Neural progenitor cell (in vitro differentiated cells): ENCODE data around the gene ZNF232. TPM values are rescaled to one million over a fixed set of nuclear protein-coding genes. Genes with fewer than 3 reads are reported as not detected.

Experiments used
- DNase-seq: peaks from one replicate; pipeline ENCODE4 v3.0.0-alpha.2; 2016; ENCODE audit warnings: low spot score
- H2AFZ ChIP-seq: fragments of 200-600 bp; sonication (generic); replicated peaks from 2 replicates; pipeline ENCODE4 v1.6.1; 2016; ENCODE audit warnings: antibody characterized with exemption
- H3F3A ChIP-seq: fragments of 200-600 bp; sonication (generic); 2 replicates; pipeline ENCODE4 v1.6.1; 2016; ENCODE audit warnings: antibody characterized with exemption, low read depth
- H3K27ac ChIP-seq: fragments of 200-600 bp; sonication (generic); 2 replicates; pipeline ENCODE4 v1.5.1; 2016; ENCODE audit warnings: mild to moderate bottlenecking
- H3K27me3 ChIP-seq: fragments of 200-600 bp; sonication (generic); 2 replicates; pipeline ENCODE4 v1.6.1; 2016; ENCODE audit warnings: mild to moderate bottlenecking, moderate library complexity
- H3K36me3 ChIP-seq: fragments of 200-600 bp; sonication (generic); 2 replicates; pipeline ENCODE4 v1.5.1; 2016
- H3K4me1 ChIP-seq: fragments of 200-600 bp; sonication (generic); 2 replicates; pipeline ENCODE4 v1.6.1; 2016; ENCODE audit warnings: mixed run types
- H3K4me2 ChIP-seq: fragments of 200-600 bp; sonication (generic); 2 replicates; pipeline ENCODE4 v1.6.1; 2016
- H3K4me3 ChIP-seq: fragments of 200-600 bp; sonication (generic); 2 replicates; pipeline ENCODE4 v1.5.1; 2016
- H3K79me2 ChIP-seq: fragments of 200-600 bp; sonication (generic); 2 replicates; pipeline ENCODE4 v1.6.1; 2016; ENCODE audit warnings: low read depth
- H3K9ac ChIP-seq: fragments of 200-600 bp; sonication (generic); 2 replicates; pipeline ENCODE4 v1.6.1; 2016
- H3K9me3 ChIP-seq: fragments of 200-600 bp; sonication (generic); 2 replicates; pipeline ENCODE4 v1.5.1; 2016; ENCODE audit warnings: low read depth
- H4K20me1 ChIP-seq: fragments of 200-600 bp; sonication (generic); 2 replicates; pipeline ENCODE4 v1.6.1; 2016; ENCODE audit warnings: low read depth
- H3K27ac Mint-ChIP-seq: 3 replicates; pipeline ENCODE4 v1.8.0; 2021; ENCODE audit warnings: mixed read lengths
- H3K27me3 Mint-ChIP-seq: 2 replicates; pipeline ENCODE4 v1.8.0; 2022; ENCODE audit warnings: low read depth, mild to moderate bottlenecking, inconsistent platforms, moderate library complexity, mixed read lengths; ENCODE audit not compliant: insufficient read depth
- H3K36me3 Mint-ChIP-seq: 3 replicates; pipeline ENCODE4 v1.8.0; 2021; ENCODE audit warnings: mixed read lengths
- H3K4me1 Mint-ChIP-seq: 3 replicates; pipeline ENCODE4 v1.8.0; 2021; ENCODE audit warnings: mixed read lengths
- H3K4me3 Mint-ChIP-seq: 3 replicates; pipeline ENCODE4 v1.8.0; 2021; ENCODE audit warnings: mild to moderate bottlenecking, moderate library complexity, mixed read lengths
- H3K9me3 Mint-ChIP-seq: 3 replicates; pipeline ENCODE4 v1.8.0; 2020; ENCODE audit warnings: mixed read lengths
- CTCF ChIP-seq: fragments of 200-600 bp; sonication (generic); IDR thresholded peaks from 2 replicates; pipeline ENCODE4 v1.5.1; 2017; ENCODE audit warnings: antibody characterized with exemption, mild to moderate bottlenecking
- EZH2 ChIP-seq: fragments of 200-600 bp; sonication (generic); IDR thresholded peaks from 2 replicates; pipeline ENCODE4 v1.6.1; 2017; ENCODE audit warnings: antibody characterized with exemption, mild to moderate bottlenecking, moderate library complexity
- EZH2phosphoT487 ChIP-seq: fragments of 200-600 bp; sonication (generic); IDR thresholded peaks from 2 replicates; pipeline ENCODE4 v1.6.1; 2017; ENCODE audit warnings: antibody characterized with exemption
- total RNA-seq: library from RNA; depleted of rRNA; stranded (reverse); fragments of >200 nt; gene quantifications from 2 replicates; pipeline ENCODE4 v1.2.3, GENCODE V29; 2015; ENCODE audit warnings: low replicate concordance

ZNF232 gene
- total RNA-seq, 1 donor from 2014 or later: 29.4 TPM

DNA sequence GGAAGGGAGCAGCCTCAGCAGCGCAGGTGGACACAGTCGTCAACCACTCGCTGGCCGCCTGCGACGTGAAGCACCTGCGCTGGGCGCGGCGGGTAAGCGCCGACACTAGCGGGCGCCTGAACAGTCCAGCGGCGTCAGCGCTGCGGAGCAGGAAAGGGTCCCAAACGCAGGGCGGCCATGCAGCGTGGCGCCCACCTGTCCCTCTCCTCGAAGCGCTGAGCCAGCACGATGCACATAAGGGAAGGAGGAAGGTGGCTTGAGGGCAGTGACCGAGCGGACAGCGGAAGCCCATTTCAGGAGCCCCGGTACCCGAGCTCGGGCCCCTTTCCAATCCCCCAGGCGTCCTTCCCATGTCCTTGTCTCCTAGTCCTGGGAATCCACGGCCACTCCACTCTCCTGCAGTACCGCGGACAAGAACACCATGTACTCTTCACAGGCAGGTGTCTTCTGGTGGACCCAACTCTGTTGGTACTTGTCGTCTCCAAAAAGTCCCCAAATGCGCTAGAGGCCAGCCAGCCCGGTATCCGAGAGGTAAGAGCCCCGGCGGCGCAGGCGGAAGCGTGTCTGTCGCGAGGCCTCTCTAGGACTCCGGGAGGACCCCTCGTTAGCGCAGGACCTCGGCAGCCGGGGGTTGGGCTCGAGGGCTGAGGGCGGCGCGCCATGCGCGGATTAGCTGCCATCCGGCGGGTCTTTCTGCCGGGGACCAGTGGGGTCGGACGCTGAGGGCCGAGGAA, 14.4 kb downstream of the ZNF232 start:
- peaks cover 16% of the 10 kb centered on the region for H3K27me3 Mint-ChIP-seq
- peaks cover 17% of the 10 kb centered on the region for H3K9me3 ChIP-seq

GRCh38 chr17:5096731-5097100, 15.0 kb downstream of the ZNF232 start:
- Histone ChIP-seq H3K79me2 (no peaks in the 10 kb centered on the region), H3K36me3 (no peaks in the 10 kb centered on the region), H3K4me1 (no peaks in the 10 kb centered on the region), H3K4me2 (peak overlapping the region; percentile 75), H3K9me3 (peaks cover 17% of the 10 kb centered on the region), H2AFZ (peak overlapping the region; percentile 98), H3K4me3 (peak overlapping the region; percentile 58), H4K20me1 (no peaks in the 10 kb centered on the region), H3K27ac (no peak overlapping the region), H3F3A (peaks cover 16% of the 10 kb centered on the region), H3K9ac (no peak overlapping the region), H3K27me3 (peaks cover 21% of the 10 kb centered on the region)
- no peak for DNase-seq
- H3K27me3 Mint-ChIP-seq: peaks cover 16% of the 10 kb centered on the region
- H3K36me3 Mint-ChIP-seq: peaks cover 5% of the 10 kb centered on the region
- TF ChIP-seq CTCF (no peak), EZH2phosphoT487 (no peak), EZH2 (no peak)
- H3K9me3 Mint-ChIP-seq: peaks cover 69% of the 10 kb centered on the region
- no peak overlapping the region for H3K27ac Mint-ChIP-seq
- no peaks in the 10 kb centered on the region for H3K4me1 Mint-ChIP-seq
- H3K4me3 Mint-ChIP-seq: peak overlapping the region; percentile 81

More for the DNA sequence above, 14.4 kb downstream of the ZNF232 start:
- no peaks in the 10 kb centered on the region for H3K79me2 ChIP-seq
- Mint-ChIP-seq H3K4me1 (no peaks in the 10 kb centered on the region), H3K27ac (no peak overlapping the region), H3K9me3 (peaks cover 65% of the 10 kb centered on the region), H3K4me3 (peak overlapping the region; percentile 81), H3K36me3 (peaks cover 5% of the 10 kb centered on the region)
- no peak overlapping the region for H3K9ac ChIP-seq
- H3K4me1 ChIP-seq: no peaks in the 10 kb centered on the region
- peak overlapping the region; percentile 75 for H3K4me2 ChIP-seq
- peaks cover 21% of the 10 kb centered on the region for H3K27me3 ChIP-seq
- no peak overlapping the region for H3K27ac ChIP-seq
- H3F3A ChIP-seq: peaks cover 16% of the 10 kb centered on the region
- H2AFZ ChIP-seq: peak overlapping the region; percentile 98
- no peaks in the 10 kb centered on the region for H4K20me1 ChIP-seq
- H3K36me3 ChIP-seq: no peaks in the 10 kb centered on the region
- TF ChIP-seq EZH2: no peak
- no peak for TF ChIP-seq CTCF
- no peak for TF ChIP-seq EZH2phosphoT487
- peak; percentile 92 for DNase-seq
- peak overlapping the region; percentile 58 for H3K4me3 ChIP-seq

DNA sequence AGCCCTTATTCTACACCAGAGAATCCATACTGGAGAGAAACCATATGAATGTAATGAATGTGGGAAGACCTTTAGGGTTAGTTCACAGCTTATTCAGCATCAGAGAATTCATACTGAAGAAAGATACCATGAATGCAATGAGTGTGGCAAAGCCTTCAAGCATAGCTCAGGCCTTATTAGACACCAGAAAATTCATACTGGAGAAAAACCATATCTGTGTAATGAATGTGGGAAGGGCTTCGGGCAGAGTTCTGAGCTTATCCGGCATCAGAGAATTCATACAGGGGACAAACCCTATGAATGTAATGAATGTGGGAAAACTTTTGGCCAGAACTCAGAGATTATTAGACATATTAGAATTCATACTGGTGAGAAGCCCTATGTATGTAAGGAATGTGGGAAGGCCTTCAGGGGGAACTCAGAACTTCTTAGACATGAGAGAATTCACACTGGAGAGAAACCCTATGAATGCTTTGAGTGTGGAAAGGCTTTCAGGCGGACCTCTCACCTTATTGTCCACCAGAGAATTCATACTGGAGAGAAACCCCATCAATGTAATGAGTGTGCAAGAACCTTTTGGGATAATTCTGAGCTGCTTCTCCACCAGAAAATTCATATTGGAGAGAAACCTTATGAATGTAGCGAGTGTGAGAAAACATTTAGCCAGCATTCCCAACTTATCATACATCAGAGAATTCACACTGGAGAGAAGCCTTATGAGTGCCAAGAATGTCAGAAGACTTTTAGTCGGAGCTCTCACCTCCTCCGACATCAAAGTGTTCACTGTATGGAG, 19.3 kb downstream of the ZNF232 start:
- Mint-ChIP-seq H3K4me1 (no peaks in the 10 kb centered on the region), H3K27me3 (peaks cover 5% of the 10 kb centered on the region), H3K27ac (no peak overlapping the region), H3K9me3 (peaks cover 68% of the 10 kb centered on the region), H3K36me3 (peaks cover under 1% of the 10 kb centered on the region), H3K4me3 (no peak overlapping the region)
- Histone ChIP-seq H3K27me3 (peaks cover 16% of the 10 kb centered on the region), H3K79me2 (no peaks in the 10 kb centered on the region), H3K4me2 (no peak overlapping the region), H3K9me3 (peaks cover 17% of the 10 kb centered on the region), H2AFZ (no peak overlapping the region), H3K4me3 (no peak overlapping the region), H3K27ac (no peak overlapping the region), H4K20me1 (no peaks in the 10 kb centered on the region), H3K4me1 (no peaks in the 10 kb centered on the region), H3F3A (peaks cover 11% of the 10 kb centered on the region), H3K9ac (no peak overlapping the region), H3K36me3 (no peaks in the 10 kb centered on the region)
- no peak for DNase-seq
- TF ChIP-seq EZH2phosphoT487: no peak
